UCSD-AML1 (cell line): ENCODE data around the gene PDZD2.
"Not testable (repeated sequence)": the region's sequence is repeated elsewhere in the genome, so short reads cannot be mapped to it uniquely, and the experiment has no call there.

Experiments
- DNase-seq: peaks from one replicate; lab custom pipeline; 2025; ENCODE audit not compliant: unreplicated experiment; lab: John Stamatoyannopoulos, UW

Gene PDZD2

DNA sequence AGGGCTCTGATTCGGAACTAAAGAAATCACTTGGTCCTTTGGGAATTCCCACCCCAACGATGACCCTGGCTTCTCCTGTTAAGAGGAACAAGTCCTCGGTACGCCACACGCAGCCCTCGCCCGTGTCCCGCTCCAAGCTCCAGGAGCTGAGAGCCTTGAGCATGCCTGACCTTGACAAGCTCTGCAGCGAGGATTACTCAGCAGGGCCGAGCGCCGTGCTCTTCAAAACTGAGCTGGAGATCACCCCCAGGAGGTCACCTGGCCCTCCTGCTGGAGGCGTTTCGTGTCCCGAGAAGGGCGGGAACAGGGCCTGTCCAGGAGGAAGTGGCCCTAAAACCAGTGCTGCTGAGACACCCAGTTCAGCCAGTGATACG, 451.8 kb downstream of the PDZD2 start:
- no peak for DNase-seq

DNA sequence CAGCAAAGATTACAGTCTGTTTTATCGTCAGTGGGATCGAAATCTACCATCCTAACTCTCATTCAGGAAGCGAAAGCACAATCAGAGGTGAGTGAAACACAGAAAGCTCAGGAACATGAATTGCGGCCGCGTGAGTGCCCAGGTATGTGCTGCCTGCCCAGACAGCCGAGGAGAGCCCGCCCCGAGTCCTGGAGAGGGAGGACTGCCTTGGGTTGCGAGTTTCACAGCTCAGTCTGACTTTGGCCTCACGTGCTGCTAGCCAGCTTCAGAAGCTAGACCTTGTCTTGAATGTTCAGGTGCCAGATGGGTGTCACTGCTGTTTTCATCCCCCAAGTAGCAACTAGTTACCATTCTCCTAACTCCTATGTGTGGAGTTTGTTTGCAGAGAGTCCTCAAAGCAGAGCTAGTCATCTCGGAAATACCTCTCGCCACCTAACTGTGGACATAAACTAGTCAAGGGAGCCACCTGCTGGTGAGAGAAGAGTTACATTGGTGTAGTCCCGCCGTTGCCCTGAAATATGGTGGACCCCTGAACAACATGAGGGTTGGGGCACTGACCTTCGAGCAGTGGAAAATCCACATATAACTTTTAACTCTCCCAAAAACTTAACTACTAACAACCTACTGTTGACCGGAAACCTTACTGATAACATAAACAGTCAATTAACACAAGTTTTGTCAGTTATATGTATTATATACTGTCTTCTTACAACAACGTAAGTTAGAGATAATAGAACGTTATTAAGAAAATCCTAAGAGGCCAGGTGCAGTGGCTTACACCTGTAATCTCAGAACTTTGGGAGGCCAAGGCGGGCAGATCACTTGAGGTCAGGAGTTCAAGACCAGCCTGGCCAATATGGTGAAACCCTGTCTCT, 454.2 kb downstream of the PDZD2 start:
- DNase-seq: no peak

DNA sequence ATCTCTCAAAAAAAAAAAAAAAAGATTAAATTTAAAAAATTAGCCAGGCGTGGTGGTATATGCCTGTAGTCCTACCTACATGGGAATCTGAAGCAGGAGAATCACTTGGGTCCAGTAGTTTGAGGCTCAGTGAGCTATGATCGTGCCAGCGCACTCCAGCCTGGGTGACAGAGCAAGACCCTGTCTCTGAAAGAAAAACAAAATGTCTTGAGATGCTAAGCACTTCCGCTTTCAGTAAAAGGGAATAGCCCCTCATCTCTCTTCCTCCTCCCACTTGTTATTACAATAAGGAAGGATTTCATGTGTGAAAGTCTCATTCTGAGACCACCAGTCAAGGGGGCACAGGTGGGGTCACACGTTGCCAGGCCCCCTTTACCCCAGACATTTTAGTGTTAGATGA, 455.8 kb downstream of the PDZD2 start:
- DNase-seq: no peak

DNA sequence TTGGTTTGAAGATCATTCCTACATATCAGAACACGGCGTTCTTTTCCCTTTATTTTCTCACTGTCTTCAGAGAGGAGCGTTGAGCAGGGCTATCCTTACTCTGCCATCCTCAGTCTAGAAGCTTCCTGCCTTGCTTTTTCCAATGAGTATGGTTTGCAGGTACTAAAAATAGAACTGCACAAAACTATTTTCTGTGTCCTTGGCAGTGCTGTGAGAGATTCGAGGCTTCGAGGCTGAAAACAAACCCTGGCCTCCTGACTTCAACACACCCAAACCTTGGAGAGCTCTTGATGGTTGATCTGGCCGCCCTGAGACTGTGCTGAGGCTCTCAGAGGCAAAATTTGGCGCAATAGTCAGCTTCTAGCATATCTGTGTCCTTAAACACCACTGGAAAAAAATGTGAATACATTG, 456.3 kb downstream of the PDZD2 start:
- no peak for DNase-seq

DNA sequence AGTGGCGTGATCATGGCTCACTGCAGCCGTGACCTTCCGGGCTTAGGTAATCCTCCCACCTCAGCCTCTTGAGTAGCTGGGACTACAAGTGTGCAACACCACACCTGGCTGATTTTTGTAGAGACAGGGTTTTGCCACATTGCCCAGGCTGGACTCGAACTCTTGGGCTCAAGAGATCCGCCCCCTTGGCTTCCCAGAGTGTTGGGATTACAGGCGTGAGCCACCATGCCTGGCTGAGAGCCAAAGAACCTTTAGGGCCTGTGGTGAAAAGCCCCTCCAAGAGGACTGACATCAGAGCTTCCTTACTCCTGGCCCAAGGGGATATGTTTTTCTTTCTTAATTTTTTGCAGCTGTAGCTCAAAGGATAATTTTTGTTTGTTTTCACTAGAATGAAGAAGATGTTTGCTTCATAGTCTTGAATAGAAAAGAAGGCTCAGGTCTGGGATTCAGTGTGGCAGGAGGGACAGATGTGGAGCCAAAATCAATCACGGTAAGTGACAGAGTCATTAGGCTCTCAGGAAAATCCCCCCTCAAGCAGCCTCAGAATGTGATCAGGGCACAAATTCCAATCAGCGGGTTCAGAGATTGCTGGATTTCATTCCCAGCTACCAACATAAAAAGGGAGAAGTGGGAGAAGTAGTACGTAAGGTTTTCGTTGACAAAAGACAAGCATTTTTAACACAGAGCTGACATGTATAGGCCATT, 458.1 kb downstream of the PDZD2 start:
- DNase-seq: no peak

DNA sequence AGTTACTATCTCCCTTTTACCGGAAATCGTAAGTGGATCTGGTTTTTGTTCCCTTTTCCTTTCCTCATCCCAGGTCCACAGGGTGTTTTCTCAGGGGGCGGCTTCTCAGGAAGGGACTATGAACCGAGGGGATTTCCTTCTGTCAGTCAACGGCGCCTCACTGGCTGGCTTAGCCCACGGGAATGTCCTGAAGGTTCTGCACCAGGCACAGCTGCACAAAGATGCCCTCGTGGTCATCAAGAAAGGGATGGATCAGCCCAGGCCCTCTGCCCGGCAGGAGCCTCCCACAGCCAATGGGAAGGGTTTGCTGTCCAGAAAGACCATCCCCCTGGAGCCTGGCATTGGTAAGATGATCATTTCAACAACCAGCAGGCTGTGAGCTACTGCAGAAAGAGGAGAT, 459.4 kb downstream of the PDZD2 start:
- no peak for DNase-seq

DNA sequence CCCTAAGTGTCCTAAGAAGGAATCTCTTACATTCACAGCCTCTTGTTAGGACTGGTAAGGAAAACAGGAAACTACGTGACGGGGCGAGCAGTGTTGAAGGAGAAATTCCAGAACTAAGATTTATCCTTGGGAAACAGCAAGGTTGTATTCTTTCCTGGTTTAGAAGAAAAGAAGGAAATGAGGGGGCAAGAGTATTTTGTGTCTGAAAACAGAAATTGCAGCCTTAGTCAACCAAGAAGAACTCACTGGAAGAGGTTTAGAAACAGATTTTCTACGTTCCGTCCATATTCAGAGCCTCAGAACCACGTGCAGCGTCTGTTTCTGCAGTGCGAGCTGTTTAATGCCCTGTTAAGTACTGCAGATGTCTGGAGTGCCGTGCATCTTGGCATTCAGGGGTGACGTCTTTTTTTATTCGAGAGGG, 460.0 kb downstream of the PDZD2 start:
- no peak for DNase-seq

DNA sequence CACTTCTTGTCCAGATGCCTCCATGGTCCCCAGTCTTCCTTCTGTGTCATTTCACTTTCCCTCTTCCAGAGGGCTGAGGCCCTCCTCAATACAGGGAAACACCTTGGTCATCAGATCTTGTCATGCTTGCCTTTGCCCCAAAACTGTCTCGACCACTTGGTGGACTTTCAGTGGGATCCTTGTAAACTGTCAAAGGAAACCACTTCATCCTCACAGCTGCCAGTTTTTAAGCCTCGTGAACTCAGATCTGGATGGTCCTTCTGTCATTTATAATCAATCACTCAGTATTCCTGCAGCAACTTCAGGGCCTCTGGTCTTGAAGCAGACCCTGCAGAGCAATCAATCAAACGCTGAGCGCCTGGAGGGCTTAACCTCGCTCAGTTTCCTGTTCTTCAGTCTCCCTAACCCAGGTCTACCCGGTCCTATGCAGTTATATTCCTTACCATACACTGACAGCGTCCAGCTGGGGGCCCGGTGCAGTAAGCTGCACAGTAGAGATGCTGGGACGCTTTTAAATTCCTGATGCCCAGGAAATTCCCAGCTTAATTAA, 460.6 kb downstream of the PDZD2 start:
- DNase-seq: no peak

DNA sequence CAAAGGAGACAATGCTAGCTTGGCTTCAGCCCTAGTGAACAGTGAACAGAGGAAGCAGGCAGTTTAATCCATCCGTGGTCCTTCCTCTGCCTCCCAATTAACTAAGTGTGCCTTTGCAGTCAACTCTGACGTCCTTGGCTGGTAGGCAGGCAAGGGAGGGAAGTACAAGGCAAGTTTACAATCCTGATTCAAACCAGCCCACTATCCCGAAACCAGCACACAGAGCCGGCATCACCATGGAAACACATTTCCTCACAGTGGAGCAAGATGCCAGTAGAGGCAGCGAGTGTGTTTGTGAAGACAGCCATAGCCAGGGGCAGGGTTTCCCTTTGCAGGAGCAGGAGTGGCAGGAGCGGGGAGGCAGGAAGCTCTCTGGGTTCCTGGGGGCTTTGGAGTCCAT, 461.3 kb downstream of the PDZD2 start:
- no peak for DNase-seq

DNA sequence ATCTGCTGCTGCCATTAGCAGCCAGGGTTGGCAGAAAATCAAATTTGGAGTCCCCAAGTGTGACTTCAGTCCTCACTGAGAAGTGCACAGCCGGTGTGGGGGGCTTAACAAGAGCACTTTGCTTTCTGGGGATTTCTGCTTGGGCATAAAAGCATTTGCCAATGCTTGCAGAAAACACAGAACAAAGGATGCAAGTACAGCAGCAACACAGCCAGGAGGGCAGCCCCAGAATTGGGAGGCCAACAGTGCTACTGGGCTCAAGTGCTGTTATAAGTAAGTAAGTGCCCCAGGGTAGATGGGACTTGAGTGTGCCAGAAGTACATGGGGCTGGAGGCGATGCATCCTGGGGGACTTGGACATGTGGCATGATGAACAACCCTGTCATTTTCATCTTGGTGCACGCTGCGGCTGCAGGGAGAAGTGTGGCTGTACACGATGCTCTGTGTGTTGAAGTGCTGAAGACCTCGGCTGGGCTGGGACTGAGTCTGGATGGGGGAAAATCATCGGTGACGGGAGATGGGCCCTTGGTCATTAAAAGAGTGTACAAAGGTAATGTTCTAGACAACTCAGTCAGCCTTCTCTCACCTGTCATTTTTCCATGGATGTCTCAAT, 461.9 kb downstream of the PDZD2 start:
- DNase-seq: no peak

DNA sequence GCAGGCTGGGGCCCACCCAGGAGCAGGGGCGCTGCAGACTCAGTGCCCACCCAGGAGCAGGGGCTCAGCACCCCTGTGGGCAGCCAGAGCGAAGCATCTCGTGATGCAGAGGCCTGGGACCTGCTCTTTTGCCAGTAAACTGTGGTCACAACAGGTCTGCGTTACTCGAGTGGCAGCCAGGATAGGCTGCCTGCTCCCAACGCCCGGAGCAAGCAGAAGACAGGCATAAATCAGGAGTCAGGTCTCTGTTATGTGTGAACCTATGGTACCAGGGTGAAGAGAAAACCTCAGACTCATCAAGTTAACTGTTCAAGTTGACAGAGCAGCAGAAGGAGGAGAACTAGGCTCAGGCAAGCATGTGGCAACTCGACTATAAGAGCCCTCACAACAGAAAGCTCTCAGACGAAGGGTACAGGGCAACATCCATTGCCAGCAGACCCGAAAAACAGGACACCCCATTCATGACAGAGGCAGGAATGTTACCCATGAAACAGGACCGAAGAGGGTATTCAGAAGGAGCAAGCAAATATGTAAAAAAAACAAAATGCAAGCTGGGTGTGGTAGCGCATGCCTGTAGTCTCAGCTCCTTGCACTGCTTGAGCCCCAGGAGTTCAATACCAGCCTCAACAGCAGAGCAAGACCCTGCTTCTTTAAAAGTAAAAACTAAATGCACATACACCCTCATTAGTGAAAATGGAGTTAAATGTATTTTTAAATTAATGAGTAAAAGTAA, 463.5 kb downstream of the PDZD2 start:
- DNase-seq: no peak

DNA sequence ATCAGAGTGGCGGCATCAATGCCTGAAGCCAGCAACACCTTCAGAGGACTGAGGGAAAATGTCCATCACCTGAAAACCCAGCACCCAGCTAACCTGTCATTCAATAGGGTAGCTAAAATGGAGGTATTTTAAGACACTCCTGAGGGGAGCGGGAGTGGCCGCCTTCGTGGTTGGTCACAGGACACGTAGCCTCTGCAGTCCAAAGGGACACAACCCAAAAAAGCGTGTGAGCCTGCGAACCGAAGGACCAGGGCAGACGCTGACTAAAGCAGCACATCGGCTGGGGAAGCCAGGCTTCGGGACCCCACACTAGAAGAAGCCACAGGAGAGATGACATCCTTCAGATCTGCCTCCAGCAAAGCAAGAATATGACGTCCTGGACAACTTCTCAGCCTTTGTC, 464.6 kb downstream of the PDZD2 start:
- DNase-seq: no peak

DNA sequence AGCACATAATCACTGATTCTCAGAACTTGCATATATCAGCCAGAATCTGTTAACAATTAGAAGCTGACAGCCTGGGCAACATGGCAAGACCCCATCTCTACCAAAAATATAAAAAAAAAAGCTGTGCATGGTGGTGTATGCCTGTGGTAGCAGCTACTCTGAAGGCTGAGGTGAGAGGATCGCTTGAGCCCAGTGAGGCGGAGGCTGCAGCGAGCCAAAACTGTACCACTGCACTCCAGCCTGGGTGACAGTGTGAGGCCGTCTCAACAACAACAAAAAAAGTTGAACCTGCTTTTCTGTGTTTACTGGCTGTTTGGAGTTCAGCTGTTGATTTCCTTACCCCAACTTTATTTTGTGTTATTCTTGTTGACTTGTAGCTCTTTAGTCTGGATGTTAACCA, 468.4 kb downstream of the PDZD2 start:
- no peak for DNase-seq

DNA sequence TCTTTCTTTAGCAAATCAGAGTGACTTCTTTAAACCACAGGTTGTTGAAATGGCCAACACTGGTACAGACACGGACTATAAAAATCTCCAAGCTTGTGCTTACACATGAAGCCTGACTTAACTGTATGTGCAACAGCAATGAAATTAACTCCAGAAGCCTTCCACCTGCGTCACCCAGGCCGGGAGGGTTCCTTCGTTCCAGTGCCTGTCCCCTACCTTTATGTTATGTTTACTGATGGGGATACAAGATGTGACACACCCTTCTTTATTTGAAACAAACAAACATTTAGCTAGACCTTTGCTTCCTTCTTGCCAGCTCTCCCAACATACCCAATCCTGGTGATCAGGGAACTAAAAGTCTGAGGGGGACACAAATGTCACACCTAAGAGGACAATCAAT, 469.2 kb downstream of the PDZD2 start:
- DNase-seq: no peak

DNA sequence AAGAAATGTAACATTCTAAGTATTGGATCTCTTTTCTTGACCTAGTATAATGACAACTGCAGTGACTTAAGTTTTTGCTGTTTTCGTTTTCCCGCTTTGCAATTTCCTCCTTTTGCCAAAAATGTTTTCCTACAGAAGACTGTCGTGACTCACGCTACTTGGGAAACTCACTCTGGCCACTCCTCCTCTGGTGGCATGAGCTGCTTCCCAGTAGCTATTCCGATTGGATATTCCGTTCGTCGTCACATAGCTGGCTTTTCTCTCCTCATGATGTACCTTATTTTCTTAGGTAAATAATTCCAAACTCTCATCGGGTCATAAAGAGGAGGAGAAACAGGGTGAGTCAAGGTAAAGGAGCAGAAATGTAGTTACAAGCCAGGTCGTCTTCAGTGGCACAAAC, 470.3 kb downstream of the PDZD2 start:
- DNase-seq: no peak

DNA sequence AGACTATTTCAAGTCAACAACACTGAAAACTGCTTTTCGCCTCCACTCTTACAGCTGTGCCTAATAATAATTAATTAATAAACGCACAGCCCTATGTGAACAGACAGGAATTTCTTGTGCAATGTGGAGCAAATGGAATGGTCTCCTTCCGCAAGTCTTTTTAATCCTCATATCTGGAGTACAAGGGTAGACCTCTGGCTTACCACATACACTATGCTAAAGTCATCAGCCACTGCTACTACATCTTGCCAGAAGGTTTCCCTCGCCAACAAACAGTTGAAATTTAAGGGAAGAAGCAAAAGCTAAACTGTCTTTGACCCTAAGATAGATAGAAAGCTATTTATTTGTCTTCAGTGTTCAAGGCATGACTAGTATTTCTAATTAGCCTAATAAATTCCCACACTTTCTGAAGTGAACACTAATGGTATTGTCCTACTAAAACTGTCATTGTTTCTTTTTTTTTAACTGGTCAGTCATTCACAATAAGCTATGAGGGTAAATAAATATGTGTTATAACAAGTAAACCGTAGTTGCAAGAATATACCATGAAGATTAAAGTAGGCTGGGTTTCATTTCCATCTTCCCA, 471.3 kb downstream of the PDZD2 start:
- DNase-seq: no peak

DNA sequence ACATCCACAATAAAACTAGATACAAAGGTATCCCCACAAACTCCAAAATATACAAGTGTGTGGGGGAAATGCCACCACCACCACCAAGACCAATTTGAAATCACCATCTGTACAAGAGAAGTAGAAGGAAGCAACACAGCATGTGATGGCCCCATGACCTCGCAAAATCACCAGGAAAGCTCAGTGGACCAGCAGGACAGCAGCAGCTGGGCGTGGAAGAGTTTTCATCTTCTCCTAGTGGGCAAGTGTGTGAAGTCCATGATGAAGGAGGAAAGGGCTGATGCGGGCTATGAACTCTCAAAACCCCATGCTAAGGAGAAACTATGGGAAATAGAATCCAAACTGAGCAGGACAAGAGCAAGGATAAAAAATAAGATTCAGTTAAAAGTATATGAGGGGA, 477.1 kb downstream of the PDZD2 start:
- no peak for DNase-seq

DNA sequence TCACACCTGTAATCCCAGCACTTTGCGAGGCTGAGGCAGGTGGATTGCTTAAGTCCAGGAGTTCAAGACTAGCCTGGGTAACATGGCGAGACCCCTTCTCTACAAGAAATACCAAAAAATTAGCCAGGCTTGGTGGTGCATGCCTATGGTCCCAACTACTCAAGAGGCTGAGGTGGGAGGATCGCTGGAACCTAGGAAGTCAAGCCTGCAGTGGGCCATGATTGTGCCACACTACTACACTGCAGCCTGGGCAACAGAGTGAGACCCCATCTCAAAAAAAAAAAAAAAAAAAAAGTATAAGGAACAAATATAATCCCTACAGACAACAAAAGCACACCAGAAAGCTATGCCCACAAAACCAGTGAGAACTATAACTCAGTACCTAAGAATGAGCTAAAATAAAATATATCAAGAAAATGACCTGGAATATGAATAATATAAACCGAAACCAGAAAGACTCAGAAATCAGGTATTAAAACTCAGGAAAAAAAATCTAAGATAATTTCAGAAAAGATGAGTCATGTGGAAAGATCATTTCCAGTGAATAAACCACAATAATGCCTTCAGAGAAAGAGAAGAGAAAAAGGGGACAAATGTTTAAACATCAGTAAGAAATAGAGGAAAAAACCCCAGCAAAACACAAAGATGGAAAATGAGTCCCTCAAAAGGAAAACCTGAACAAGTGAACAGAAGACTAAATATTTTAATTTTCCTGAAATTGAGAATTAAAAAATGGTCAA, 477.8 kb downstream of the PDZD2 start:
- DNase-seq: no peak

DNA sequence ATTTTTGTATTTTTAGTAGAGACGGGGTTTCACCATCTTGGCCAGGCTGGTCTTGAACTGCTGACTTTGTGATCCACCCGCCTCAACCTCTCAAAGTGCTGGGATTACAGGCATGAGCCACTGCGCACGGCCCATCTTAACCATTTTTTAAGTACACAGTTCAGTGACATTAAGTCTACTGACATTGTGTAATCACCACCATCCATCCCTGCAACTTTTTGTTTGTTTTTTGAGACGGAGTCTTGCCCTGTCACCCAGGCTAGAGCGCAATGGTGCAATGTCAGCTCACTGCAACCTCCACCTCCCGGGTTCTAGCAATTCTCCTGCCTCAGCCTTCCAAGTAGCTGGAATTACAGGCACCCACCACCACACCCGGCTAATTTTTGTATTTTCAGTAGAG, 480.0 kb downstream of the PDZD2 start:
- not testable (repeated sequence) for DNase-seq
